Panc1 (cell line): ENCODE data around the gene YLPM1. TPM values are rescaled to one million over a fixed set of nuclear protein-coding genes. Genes with fewer than 3 reads are reported as not detected.

Experiments
- ATAC-seq: fragments of 200-7000 bp; cut with Tn5 transposase; 2 replicates; pipeline ENCODE4 v1.9.1; 2020; ENCODE audit warnings: mild to moderate bottlenecking, moderate library complexity
- BruUV-seq: library from RNA; stranded (reverse); fragments of 400-500 nt; replicated peaks from 2 replicates; lab custom pipeline; 2021; lab: Mats Ljungman, UMichigan
- CTCF ChIA-PET: fragments of 300-600 bp; sonication (Branson Sonifier 250); formaldehyde crosslinking; loops from one replicate; lab custom pipeline; 2022; ENCODE audit warnings: antibody characterized with exemption; lab: Charles Lee
- POLR2A ChIA-PET: fragments of 300-600 bp; sonication (Branson Sonifier 250); formaldehyde crosslinking; loops from one replicate; lab custom pipeline; 2022; ENCODE audit warnings: antibody characterized with exemption; lab: Charles Lee
- DNase-seq: peaks from one replicate; pipeline ENCODE4 v3.0.0-alpha.2; 2010; ENCODE audit warnings: low read depth, low spot score
- H3K27ac ChIP-seq: 2 replicates; pipeline ENCODE4 v1.5.1; 2011; ENCODE audit warnings: mild to moderate bottlenecking, low read length, inconsistent platforms
- H3K27me3 ChIP-seq: fragments of 200-500 bp; sonication (Bioruptor generic); 2 replicates; pipeline ENCODE4 v1.6.0; 2014; ENCODE audit warnings: low read length, inconsistent platforms; ENCODE audit not compliant: control insufficient read depth, insufficient read depth
- H3K36me3 ChIP-seq: fragments of 200-500 bp; sonication (Bioruptor generic); 2 replicates; pipeline ENCODE4 v1.5.1; 2014; ENCODE audit warnings: inconsistent platforms, mild to moderate bottlenecking, low read length, moderate library complexity; ENCODE audit not compliant: control insufficient read depth, insufficient read depth
- H3K4me1 ChIP-seq: 2 replicates; pipeline ENCODE4 v1.5.1; 2011; ENCODE audit warnings: inconsistent platforms, mild to moderate bottlenecking, low read length, moderate library complexity; ENCODE audit not compliant: control insufficient read depth, insufficient read depth
- H3K4me3 ChIP-seq, 2 experiments: 2 replicates each; pipeline ENCODE4 v1.5.1; 2011 to 2012; ENCODE audit warnings: low read depth in 2 of 2, low read length in 2 of 2, mild to moderate bottlenecking in 2 of 2, inconsistent platforms in 1 of 2, moderate library complexity in 1 of 2
- H3K9me3 ChIP-seq: fragments of 200-500 bp; sonication (Bioruptor generic); 2 replicates; pipeline ENCODE4 v1.5.1; 2014; ENCODE audit warnings: low read depth, mild to moderate bottlenecking, inconsistent platforms, low read length, moderate library complexity; ENCODE audit not compliant: control insufficient read depth, insufficient read depth
- CTCF ChIP-seq: fragments of 450-650 bp; IDR thresholded peaks from 2 replicates; pipeline ENCODE4 v1.5.1; 2017; ENCODE audit warnings: mild to moderate bottlenecking
- POLR2AphosphoS5 ChIP-seq: IDR thresholded peaks from 2 replicates; pipeline ENCODE4 v1.6.1; 2012; ENCODE audit warnings: mild to moderate bottlenecking, low read depth, low read length, moderate library complexity
- REST ChIP-seq, 2 experiments: IDR thresholded peaks; 2 replicates each; pipeline ENCODE4 v1.6.1; 2011 to 2012; ENCODE audit warnings: low read depth in 2 of 2, control low read depth in 1 of 2, low read length in 1 of 2, mild to moderate bottlenecking in 1 of 2, moderate library complexity in 1 of 2; ENCODE audit not compliant: insufficient read depth in 1 of 2
- SIN3A ChIP-seq: IDR thresholded peaks from 2 replicates; pipeline ENCODE4 v1.6.1; 2012; ENCODE audit warnings: low read depth, mild to moderate bottlenecking, low read length, moderate library complexity, borderline replicate concordance; ENCODE audit not compliant: insufficient read depth
- TCF7L2 ChIP-seq: IDR thresholded peaks from 2 replicates; pipeline ENCODE4 v1.6.1; 2011; ENCODE audit warnings: mild to moderate bottlenecking, low read depth, low read length, inconsistent platforms
- in situ Hi-C: cut with HindIII; loops from 2 replicates; pipeline ENCODE4 v1.10.0; 2016; ENCODE audit warnings: low sequenced_read_pairs, low pct_unique_long_range_greater_than_20kb
- intact Hi-C: fragments of 100-400 bp; cut with micrococcal nuclease; formaldehyde crosslinking; loops from one replicate; pipeline ENCODE4 v1.10.0; 2022; ENCODE audit not compliant: unreplicated experiment
- total RNA-seq: library from RNA; stranded (reverse); gene quantifications from one replicate; pipeline ENCODE4 v1.2.1, GENCODE V29; 2021; ENCODE audit not compliant: unreplicated experiment

The YLPM1 gene
- total RNA-seq, 1 experiment from 2014 or later: 38.9 TPM

- no peaks in the 10 kb centered on the region for H3K9me3 ChIP-seq
- H3K27me3 ChIP-seq: no peaks in the 10 kb centered on the region
- ATAC-seq: no peak
- H3K4me1 ChIP-seq: no peaks in the 10 kb centered on the region
- CTCF ChIA-PET: no interaction called here
- POLR2A ChIA-PET: no interaction called here
- intact Hi-C loops: no loop called here
- in situ Hi-C loops: no loop called here
- no TSS peak for BruUV-seq
- no peak overlapping the region for H3K27ac ChIP-seq
- TF ChIP-seq SIN3A (no peak), REST (IDR thresholded peaks at IDR 0.05; ENCODE audit: insufficient read depth in 1 of 2, low read depth in 2 of 2, low read length in 1 of 2) (no peak), POLR2AphosphoS5 (no peak), CTCF (no peak), TCF7L2 (no peak)
- H3K4me3 ChIP-seq: no peak overlapping the region
- H3K36me3 ChIP-seq: peaks cover 5% of the 10 kb centered on the region; the same call in 1 of the 2 replicates
- DNase-seq: no peak
These were observed 63.5 kb downstream of the YLPM1 start for GRCh38 chr14:74826574-74826973.

- no peak for TF ChIP-seq POLR2AphosphoS5
- TF ChIP-seq SIN3A: no peak
- TF ChIP-seq CTCF: no peak
- no peak for TF ChIP-seq REST (IDR thresholded peaks at IDR 0.05; ENCODE audit: insufficient read depth in 1 of 2, low read depth in 2 of 2, low read length in 1 of 2)
- no peak for TF ChIP-seq TCF7L2
- CTCF ChIA-PET: no interaction called here
- Histone ChIP-seq H3K9me3 (no peaks in the 10 kb centered on the region), H3K27ac (no peak overlapping the region), H3K36me3 (peaks cover 3% of the 10 kb centered on the region; the same call in 1 of the 2 replicates), H3K4me3 (no peak overlapping the region), H3K27me3 (no peaks in the 10 kb centered on the region), H3K4me1 (no peaks in the 10 kb centered on the region)
- ATAC-seq (no peak), DNase-seq (no peak)
- BruUV-seq: no TSS peak
- in situ Hi-C loops: no loop called here
- POLR2A ChIA-PET: no interaction called here
- intact Hi-C loops: no loop called here
These were observed 66.1 kb downstream of the YLPM1 start for GRCh38 chr14:74829251-74829650.
